Neural cell (in vitro differentiated cells): ENCODE data around the gene PRKCE. TPM values are rescaled to one million over a fixed set of nuclear protein-coding genes. Genes with fewer than 3 reads are reported as not detected.

Source experiments
- H2AFZ ChIP-seq: fragments of 200-600, 300-800 bp; sonication (generic), shearing (Covaris generic); 2 replicates; pipeline ENCODE4 v1.6.0; 2014; ENCODE audit warnings: low read depth, mild to moderate bottlenecking, antibody characterized with exemption, low read length, moderate library complexity
- H3F3A ChIP-seq: fragments of 200-600 bp; shearing (Covaris generic); 2 replicates; pipeline ENCODE4 v1.6.1; 2016; ENCODE audit warnings: mild to moderate bottlenecking, moderate library complexity, mixed read lengths, antibody characterized with exemption, low read length; ENCODE audit not compliant: insufficient read depth, poor library complexity, severe bottlenecking
- H3K27ac ChIP-seq: fragments of 200-600, 300-800 bp; sonication (generic), shearing (Covaris generic); 2 replicates; pipeline ENCODE4 v1.5.1; 2014; ENCODE audit warnings: mild to moderate bottlenecking, low read length, moderate library complexity
- H3K27me3 ChIP-seq: fragments of 300-800, 200-600 bp; sonication (generic), shearing (Covaris generic); 2 replicates; pipeline ENCODE4 v1.6.0; 2014; ENCODE audit warnings: mild to moderate bottlenecking, low read depth, low read length, moderate library complexity; ENCODE audit not compliant: insufficient read depth
- H3K36me3 ChIP-seq: fragments of 300-800, 200-600 bp; sonication (generic), shearing (Covaris generic); 2 replicates; pipeline ENCODE4 v1.5.1; 2014; ENCODE audit warnings: mild to moderate bottlenecking, antibody characterized with exemption, low read length, moderate library complexity; ENCODE audit not compliant: insufficient read depth
- H3K4me2 ChIP-seq: fragments of 300-800, 200-600 bp; sonication (generic), shearing (Covaris generic); 2 replicates; pipeline ENCODE4 v1.6.0; 2014; ENCODE audit warnings: mild to moderate bottlenecking, low read length
- H3K4me3 ChIP-seq: fragments of 300-800, 200-600 bp; sonication (generic), shearing (Covaris generic); 2 replicates; pipeline ENCODE4 v1.5.1; 2014; ENCODE audit warnings: mild to moderate bottlenecking, low read length, moderate library complexity
- H3K79me2 ChIP-seq: fragments of 200-600 bp; shearing (Covaris generic); replicated peaks from 2 replicates; pipeline ENCODE4 v1.6.0; 2014; ENCODE audit warnings: mild to moderate bottlenecking, low read length, moderate library complexity; ENCODE audit not compliant: insufficient read depth
- H3K9ac ChIP-seq: fragments of 300-800, 200-600 bp; sonication (generic), shearing (Covaris generic); 2 replicates; pipeline ENCODE4 v1.6.1; 2016; ENCODE audit warnings: mild to moderate bottlenecking, low read length, mixed read lengths
- H3K9me2 ChIP-seq: fragments of 200-600 bp; shearing (Covaris generic); 2 replicates; pipeline ENCODE4 v1.6.1; 2016; ENCODE audit warnings: mild to moderate bottlenecking, low read length, mixed read lengths; ENCODE audit not compliant: insufficient read depth
- H3K9me3 ChIP-seq: fragments of 200-600, 300-800 bp; sonication (generic), shearing (Covaris generic); 2 replicates; pipeline ENCODE4 v1.6.1; 2016; ENCODE audit warnings: mild to moderate bottlenecking, mixed run types, low read length, moderate library complexity, mixed read lengths
- H4K20me1 ChIP-seq: fragments of 200-600 bp; shearing (Covaris generic); 2 replicates; pipeline ENCODE4 v1.6.1; 2016; ENCODE audit warnings: mild to moderate bottlenecking, mixed run types; ENCODE audit not compliant: insufficient read depth
- CTCF ChIP-seq: fragments of 450-650 bp; IDR thresholded peaks from 2 replicates; pipeline ENCODE4 v1.5.1; 2014; ENCODE audit warnings: antibody characterized with exemption, mild to moderate bottlenecking, moderate library complexity; ENCODE audit not compliant: poor library complexity, severe bottlenecking
- EP300 ChIP-seq: fragments of 450-650 bp; conservative IDR thresholded peaks from 2 replicates; pipeline ENCODE4 v1.6.1; 2014; ENCODE audit warnings: antibody characterized with exemption, mild to moderate bottlenecking, moderate library complexity; ENCODE audit not compliant: poor library complexity, severe bottlenecking
- EZH2 ChIP-seq: fragments of 200-600, 300-800 bp; shearing (Covaris generic), sonication (generic); IDR thresholded peaks from 2 replicates; pipeline ENCODE4 v1.6.1; 2014; ENCODE audit warnings: antibody characterized with exemption, low read length, borderline replicate concordance, mild to moderate bottlenecking; ENCODE audit not compliant: insufficient read depth, poor library complexity, severe bottlenecking
- MXI1 ChIP-seq: fragments of 450-650 bp; conservative IDR thresholded peaks from 2 replicates; pipeline ENCODE4 v1.6.1; 2014; ENCODE audit warnings: antibody characterized with exemption, mild to moderate bottlenecking; ENCODE audit not compliant: poor library complexity, severe bottlenecking
- POLR2AphosphoS5 ChIP-seq: IDR thresholded peaks from 2 replicates; pipeline ENCODE4 v1.6.1; 2012
- RAD21 ChIP-seq: fragments of 450-650 bp; conservative IDR thresholded peaks from 2 replicates; pipeline ENCODE4 v1.6.1; 2014; ENCODE audit warnings: antibody characterized with exemption, mild to moderate bottlenecking, moderate library complexity
- REST ChIP-seq: IDR thresholded peaks from 2 replicates; pipeline ENCODE4 v1.6.1; 2012; ENCODE audit warnings: borderline replicate concordance
- SMC3 ChIP-seq: fragments of 450-650 bp; conservative IDR thresholded peaks from 2 replicates; pipeline ENCODE4 v1.6.1; 2014; ENCODE audit warnings: antibody characterized with exemption, mild to moderate bottlenecking, moderate library complexity; ENCODE audit not compliant: poor library complexity
- TAF1 ChIP-seq: IDR thresholded peaks from 2 replicates; pipeline ENCODE4 v1.6.1; 2012; ENCODE audit warnings: low read depth
- polyA plus RNA-seq: library from polyadenylated mRNA; depleted of rRNA; stranded (reverse); fragments of >200 nt; gene quantifications from 2 replicates; pipeline ENCODE4 v1.2.3, GENCODE V29; 2014

The PRKCE gene
- polyA plus RNA-seq, 1 donor from 2014 or later, result 5.4 TPM

DNA sequence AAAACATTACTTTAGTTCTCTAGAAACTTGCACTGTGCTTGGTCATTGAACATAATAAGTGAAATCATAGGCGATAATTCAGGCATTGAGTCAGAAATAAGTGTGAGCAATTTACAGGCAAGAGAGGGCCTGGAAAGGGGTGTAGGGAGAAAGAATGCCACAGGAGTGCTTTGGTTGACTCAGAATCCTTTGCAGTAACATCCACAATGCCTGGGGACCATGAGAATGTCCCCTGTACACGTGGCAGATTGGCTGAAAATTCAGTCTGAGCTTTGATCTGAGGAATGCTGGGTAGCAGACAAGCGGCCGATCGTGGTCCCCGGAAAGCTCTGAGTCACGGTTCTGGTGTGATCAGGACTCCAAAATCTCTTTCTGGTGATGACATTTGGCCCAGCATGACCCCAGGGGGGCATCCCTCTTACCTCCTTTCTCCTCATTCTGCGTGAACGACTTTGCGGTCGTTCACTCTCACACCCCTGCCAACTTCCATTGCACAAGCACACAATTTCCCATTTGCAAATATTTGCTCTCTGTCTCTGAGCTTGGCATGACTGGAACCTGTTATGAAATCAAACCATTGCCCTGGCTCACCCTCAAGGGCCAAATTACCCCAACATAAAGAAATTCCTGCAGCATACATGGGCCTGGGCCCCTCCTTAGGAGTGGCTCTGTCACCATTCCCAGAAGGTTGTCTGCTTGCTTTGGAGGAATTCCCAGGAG lies 340.7 kb downstream of the PRKCE start:
- Histone ChIP-seq H2AFZ (no peak overlapping the region), H3K4me2 (no peak overlapping the region), H4K20me1 (no peaks in the 10 kb centered on the region), H3K9me3 (no peaks in the 10 kb centered on the region), H3K9ac (no peak overlapping the region), H3K27me3 (no peaks in the 10 kb centered on the region), H3K79me2 (no peaks in the 10 kb centered on the region), H3K36me3 (no peaks in the 10 kb centered on the region), H3F3A (no peaks in the 10 kb centered on the region), H3K27ac (no peak overlapping the region), H3K4me3 (no peak overlapping the region), H3K9me2 (no peaks in the 10 kb centered on the region)
- TF ChIP-seq CTCF (no peak), SMC3 (no peak), POLR2AphosphoS5 (no peak)

DNA sequence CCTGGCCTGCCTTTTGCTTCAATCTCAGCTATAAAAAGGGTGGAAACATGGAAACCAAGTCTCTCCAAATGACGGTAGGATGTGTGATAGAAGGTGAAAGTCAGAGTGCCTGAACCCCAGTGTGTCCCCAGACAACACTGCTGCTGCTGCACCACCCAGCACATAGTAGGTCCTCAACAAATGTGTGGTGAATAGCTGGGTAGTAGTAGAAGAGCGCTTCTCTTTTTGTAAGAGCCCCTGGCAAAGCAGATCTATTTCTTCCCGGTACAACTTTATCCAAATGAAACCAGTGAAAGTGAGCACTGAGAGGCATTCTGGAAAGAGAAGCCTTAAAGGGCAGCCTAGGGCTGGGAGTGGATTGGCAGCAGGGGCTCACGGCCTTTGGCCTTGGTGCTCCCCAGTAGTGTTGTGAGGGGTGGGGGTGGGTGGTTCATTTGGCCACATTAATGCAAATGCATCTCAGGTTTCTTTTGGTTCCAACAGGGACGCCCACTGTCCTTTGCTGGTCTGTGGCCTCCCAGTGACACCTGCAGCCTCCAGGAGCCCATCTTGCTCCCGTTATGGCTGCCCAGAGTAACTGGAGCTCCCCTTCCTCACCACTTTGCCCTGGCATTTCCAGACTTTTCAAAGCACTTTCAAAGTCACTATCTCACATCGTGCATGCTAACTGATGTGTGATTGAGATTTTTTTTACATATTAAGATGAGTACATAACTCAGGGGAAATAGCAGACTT lies 341.4 kb downstream of the PRKCE start:
- no peaks in the 10 kb centered on the region for H3K36me3 ChIP-seq

More for the DNA sequence above, 341.4 kb downstream of the PRKCE start:
- no peak overlapping the region for H3K4me3 ChIP-seq
- H3K9ac ChIP-seq, result no peak overlapping the region
- H3K79me2 ChIP-seq, result no peaks in the 10 kb centered on the region
- H4K20me1 ChIP-seq, result no peaks in the 10 kb centered on the region
- no peaks in the 10 kb centered on the region for H3K27me3 ChIP-seq
- H3K27ac ChIP-seq, result no peak overlapping the region
- H3K9me2 ChIP-seq, result no peaks in the 10 kb centered on the region
- H3F3A ChIP-seq, result no peaks in the 10 kb centered on the region
- H3K4me2 ChIP-seq, result no peak overlapping the region
- no peaks in the 10 kb centered on the region for H3K9me3 ChIP-seq
- H2AFZ ChIP-seq, result no peak overlapping the region
- TF ChIP-seq SMC3 (no peak), MXI1 (no peak), EP300 (no peak), EZH2 (no peak), RAD21 (no peak), TAF1 (no peak), REST (no peak), CTCF (no peak), POLR2AphosphoS5 (no peak)
